Ascending aorta (tissue), 2 donors: Measurements from ENCODE around the gene GSC2. TPM values are rescaled to one million over a fixed set of nuclear protein-coding genes. Genes with fewer than 3 reads are reported as not detected.

Experiments used
- DNase-seq, 2 donors: peaks; one replicate each; pipeline ENCODE4 v3.0.0-alpha.2; 2019; ENCODE audit warnings: low spot score in 2 of 2
- H3K27ac ChIP-seq, 2 donors: fragments of 200-600 bp; sonication (generic); one replicate each; pipeline ENCODE4 v1.5.1; 2016 to 2017; ENCODE audit warnings: mild to moderate bottlenecking in 1 of 2
- H3K27me3 ChIP-seq: fragments of 200-600 bp; sonication (generic); one replicate; pipeline ENCODE4 v1.5.1; 2017
- H3K36me3 ChIP-seq, 2 donors: fragments of 200-600 bp; sonication (generic); one replicate each; pipeline ENCODE4 v1.5.1; 2016
- H3K4me1 ChIP-seq, 2 donors: fragments of 200-600 bp; sonication (generic); one replicate each; pipeline ENCODE4 v1.5.1; 2016 to 2017; ENCODE audit warnings: mild to moderate bottlenecking in 1 of 2
- H3K4me3 ChIP-seq, 2 donors: fragments of 200-600 bp; sonication (generic); one replicate each; pipeline ENCODE4 v1.5.1; 2016 to 2017; ENCODE audit warnings: mild to moderate bottlenecking in 1 of 2
- H3K9me3 ChIP-seq, 2 donors: fragments of 200-600 bp; sonication (generic); one replicate each; pipeline ENCODE4 v1.5.1; 2016
- intact Hi-C: fragments of 100-400 bp; cut with DNase I; formaldehyde crosslinking; loops from one replicate; pipeline ENCODE4 v1.15.1; 2023
- total RNA-seq: library from RNA; depleted of rRNA; stranded (reverse); fragments of >200 nt; gene quantifications from one replicate; pipeline ENCODE4 v1.1.0, GENCODE V29; 2016
- TF ChIP-seq, protein P1 (sequence below), 3 experiments: fragments of 200-600 bp in 2 of 3; fragments of 450-650 bp in 1 of 3; sonication (generic) in 2 of 3; IDR thresholded peaks; one replicate each; pipeline ENCODE4 v1.5.1; 2016 to 2019; ENCODE audit warnings: antibody characterized with exemption in 3 of 3, mild to moderate bottlenecking in 1 of 3, moderate library complexity in 1 of 3

Gene GSC2
- total RNA-seq, 1 donor from 2014 or later = not detected

DNA sequence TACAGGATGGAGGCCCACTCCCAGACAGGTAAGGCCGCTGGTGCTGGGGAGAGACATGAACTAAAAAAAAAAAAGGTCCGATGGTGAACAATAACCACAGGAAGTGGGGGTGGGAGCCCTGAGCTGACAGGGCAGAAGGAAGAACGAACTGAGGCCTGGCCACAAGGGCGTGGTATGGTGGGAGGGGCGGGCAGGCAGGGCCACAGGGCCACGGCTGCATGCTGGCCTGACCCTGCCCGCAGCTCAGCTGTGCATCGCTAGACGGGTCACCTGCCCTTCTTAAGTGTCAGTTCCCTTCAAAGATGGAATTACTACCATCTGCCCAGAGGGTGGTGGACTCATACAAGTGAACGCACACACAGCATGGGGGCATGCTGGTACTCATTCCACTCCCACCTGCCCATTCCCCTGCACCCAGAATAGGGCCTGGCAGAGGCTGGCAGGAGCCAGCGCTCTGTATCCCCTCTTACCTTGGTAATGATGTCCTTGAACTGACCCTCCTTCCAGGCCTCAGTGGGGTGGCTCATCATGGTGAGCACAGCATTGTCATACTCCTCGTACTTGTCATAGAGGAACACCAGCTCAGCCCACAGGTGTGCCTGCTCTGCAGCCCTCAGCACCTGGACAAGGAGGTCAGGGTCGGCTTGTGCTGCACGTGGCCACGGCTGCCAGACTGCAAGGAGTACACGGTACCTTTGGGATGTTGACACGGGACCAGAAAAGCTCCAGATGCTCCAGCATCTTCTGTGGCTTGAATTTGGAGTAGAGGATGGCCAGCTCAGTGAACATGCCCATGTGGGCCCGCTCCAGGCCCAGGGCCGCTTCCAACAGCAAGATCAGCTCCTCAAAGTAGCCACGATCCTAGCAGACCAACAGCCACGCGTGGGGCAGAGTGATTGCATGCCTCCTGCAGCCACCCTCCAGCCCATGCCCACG, 46.0 kb upstream of the GSC2 start:
- no peak for DNase-seq
- Histone ChIP-seq H3K27ac (no peak overlapping the region), H3K4me3 (no peak overlapping the region), H3K4me1 (no peaks in the 10 kb centered on the region), H3K9me3 (no peaks in the 10 kb centered on the region), H3K27me3 (no peaks in the 10 kb centered on the region), H3K36me3 (peaks cover 0 to 3% of the 10 kb centered on the region in 2 donors)
- intact Hi-C loops = no loop called here
- TF ChIP-seq, protein P1, sequence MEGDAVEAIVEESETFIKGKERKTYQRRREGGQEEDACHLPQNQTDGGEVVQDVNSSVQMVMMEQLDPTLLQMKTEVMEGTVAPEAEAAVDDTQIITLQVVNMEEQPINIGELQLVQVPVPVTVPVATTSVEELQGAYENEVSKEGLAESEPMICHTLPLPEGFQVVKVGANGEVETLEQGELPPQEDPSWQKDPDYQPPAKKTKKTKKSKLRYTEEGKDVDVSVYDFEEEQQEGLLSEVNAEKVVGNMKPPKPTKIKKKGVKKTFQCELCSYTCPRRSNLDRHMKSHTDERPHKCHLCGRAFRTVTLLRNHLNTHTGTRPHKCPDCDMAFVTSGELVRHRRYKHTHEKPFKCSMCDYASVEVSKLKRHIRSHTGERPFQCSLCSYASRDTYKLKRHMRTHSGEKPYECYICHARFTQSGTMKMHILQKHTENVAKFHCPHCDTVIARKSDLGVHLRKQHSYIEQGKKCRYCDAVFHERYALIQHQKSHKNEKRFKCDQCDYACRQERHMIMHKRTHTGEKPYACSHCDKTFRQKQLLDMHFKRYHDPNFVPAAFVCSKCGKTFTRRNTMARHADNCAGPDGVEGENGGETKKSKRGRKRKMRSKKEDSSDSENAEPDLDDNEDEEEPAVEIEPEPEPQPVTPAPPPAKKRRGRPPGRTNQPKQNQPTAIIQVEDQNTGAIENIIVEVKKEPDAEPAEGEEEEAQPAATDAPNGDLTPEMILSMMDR (IDR thresholded peaks at IDR 0.05) = no peak

DNA sequence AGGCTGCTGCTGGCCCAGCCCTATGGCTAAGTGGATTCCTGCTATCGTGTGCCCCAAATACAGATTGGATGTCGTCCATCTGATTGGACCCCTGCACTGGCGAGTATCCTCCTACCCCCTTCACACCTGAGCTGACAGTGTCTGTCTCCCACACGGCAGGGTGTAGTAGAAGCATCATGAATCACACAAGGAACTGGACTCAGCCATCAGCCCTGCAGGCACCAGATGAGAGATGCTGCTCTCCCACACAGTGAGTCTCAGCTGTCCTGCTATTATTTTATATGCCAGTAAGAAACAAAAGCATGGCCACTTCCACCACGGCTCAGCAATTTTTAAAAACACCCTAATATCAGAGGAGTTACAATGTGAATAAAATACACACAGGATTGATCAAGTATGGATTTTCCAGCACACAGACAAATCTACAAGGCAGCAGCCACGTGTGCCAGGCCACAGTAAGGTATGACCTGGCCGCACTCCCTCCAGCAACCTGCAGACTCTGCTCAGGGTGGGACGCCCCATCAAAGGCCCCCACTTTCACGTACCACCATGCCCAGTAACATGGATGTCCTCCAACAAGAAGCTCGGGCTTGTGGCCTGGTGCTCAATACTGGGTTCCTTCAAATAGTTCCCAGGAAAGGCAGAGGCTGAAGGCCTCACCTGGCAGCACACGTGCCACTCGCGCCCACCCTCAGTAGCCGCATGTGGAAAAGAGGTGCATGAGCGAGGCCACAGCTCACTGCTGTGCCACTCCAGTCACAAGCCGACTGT, 44.9 kb upstream of the GSC2 start:
- Histone ChIP-seq H3K27me3 (no peaks in the 10 kb centered on the region), H3K27ac (no peak overlapping the region), H3K9me3 (no peaks in the 10 kb centered on the region), H3K4me1 (no peaks in the 10 kb centered on the region), H3K4me3 (no peak overlapping the region), H3K36me3 (peaks cover 0 to 3% of the 10 kb centered on the region in 2 donors)
- TF ChIP-seq, protein P1 (IDR thresholded peaks at IDR 0.05) = no peak
- intact Hi-C loops = no loop called here
- DNase-seq = no peak

DNA sequence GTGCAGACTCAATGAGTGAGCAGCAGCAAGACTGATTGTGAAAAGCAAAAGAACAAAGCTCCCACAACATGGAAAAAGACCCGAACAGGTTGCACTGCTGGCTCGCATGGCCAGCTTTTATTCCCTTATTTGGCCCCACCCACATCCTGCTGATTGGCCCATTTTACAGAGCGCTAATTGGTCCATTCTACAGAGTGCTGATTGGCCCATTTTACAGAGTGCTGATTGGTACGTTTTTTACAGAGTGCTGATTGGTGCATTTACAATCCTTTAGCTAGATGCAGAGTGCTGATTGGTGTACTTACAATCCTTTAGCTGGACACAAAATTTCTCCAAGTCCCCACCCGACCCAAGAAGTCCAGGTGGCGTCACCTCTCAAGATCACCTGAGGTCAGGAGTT, 43.8 kb upstream of the GSC2 start:
- TF ChIP-seq, protein P1 (IDR thresholded peaks at IDR 0.05) = no peak
- intact Hi-C loops = no loop called here
- peaks cover 0 to 3% of the 10 kb centered on the region in 2 donors for H3K36me3 ChIP-seq

DNA sequence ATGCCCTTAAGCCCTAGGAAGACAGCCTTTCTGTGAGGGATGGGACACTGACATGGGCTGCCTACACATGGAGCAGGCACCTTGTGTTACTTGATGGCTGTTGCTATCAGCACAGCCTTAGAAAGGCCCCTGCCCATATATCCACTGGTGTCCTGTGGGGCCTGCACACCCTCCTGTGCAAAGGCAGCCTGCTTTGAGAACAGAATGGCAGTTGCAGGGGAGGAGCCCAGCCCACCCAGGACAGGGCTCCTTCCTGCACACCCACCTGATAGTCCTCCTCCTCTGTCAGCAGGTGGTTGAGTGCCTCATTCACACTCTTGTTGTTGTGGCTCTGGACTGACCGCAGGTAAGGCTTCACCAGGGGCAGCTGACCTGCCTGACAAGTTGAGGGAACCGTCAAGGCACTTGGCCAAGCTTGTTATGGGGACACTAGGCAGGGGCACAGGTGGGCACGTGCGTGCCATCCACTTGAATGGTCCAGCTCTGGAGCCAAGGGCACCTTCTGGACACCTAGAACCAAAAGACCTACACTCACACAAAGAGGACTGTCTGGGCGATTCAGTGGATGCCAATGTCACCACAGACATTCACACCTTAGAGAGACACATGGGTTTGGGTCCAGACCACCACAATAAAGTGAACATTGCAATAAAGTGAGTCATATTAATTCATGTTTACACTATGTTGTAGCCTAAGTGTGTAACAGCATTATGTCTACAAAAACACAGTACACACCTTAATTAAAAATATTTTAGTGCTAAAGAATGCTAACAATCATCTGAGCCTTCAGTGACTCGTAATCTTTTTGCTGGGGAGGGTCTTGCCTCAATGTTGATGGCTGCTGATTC, 37.8 kb upstream of the GSC2 start:
- Histone ChIP-seq H3K4me1 (no peaks in the 10 kb centered on the region), H3K9me3 (no peaks in the 10 kb centered on the region), H3K27me3 (no peaks in the 10 kb centered on the region), H3K27ac (no peak overlapping the region), H3K36me3 (no peaks in the 10 kb centered on the region), H3K4me3 (no peak overlapping the region)
- TF ChIP-seq, protein P1 (IDR thresholded peaks at IDR 0.05) = no peak
- DNase-seq = no peak
- intact Hi-C loops = no loop called here

More for the DNA sequence above, 43.8 kb upstream of the GSC2 start:
- Histone ChIP-seq H3K4me1 (no peaks in the 10 kb centered on the region), H3K27ac (no peak overlapping the region), H3K27me3 (no peaks in the 10 kb centered on the region), H3K4me3 (no peak overlapping the region), H3K9me3 (no peaks in the 10 kb centered on the region)
- no peak for DNase-seq

DNA sequence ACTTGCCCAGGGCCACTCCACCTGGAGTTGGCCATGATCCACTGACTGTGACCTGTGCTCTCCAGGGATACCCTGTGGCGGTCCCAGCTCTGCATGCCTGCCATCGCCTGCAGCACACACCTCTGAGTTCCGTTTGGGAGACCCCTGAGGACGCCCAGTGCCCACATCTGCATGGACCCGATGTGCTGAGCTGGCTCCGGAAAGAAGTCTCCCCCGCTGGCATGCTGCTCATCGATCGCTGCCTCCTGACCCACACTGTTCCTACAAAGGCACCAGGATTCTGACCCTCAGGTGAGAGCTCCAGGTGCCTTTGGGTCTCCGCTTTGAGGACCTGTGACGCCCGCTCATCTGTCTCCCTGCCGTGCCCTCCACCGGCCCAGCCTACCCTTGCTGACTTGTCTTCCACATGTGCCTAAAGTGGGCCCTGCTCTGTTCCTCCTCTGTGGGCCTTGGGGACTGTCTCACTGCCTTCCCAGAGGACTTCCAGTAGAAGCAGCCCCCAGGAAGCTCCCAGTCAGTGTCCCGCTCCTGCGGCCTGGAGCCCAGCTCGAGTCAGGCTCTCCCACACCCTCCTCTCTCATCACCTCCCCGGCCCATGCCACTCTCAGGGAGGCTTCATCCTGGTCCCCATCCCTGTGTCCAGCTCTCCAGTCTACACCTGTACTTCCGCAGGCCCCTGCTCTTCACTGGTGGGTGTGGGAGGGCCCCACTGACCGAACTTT, 34.3 kb upstream of the GSC2 start:
- no peaks in the 10 kb centered on the region for H3K36me3 ChIP-seq
- TF ChIP-seq, protein P1 (IDR thresholded peaks at IDR 0.05) = no peak
- no peaks in the 10 kb centered on the region for H3K4me1 ChIP-seq
- no peak for DNase-seq
- H3K27ac ChIP-seq = no peak overlapping the region
- H3K4me3 ChIP-seq = no peak overlapping the region
- H3K27me3 ChIP-seq = no peaks in the 10 kb centered on the region
- H3K9me3 ChIP-seq = no peaks in the 10 kb centered on the region
- intact Hi-C loops = no loop called here
